Measurements from ENCODE around the gene INAFM1. TPM values are rescaled to one million over a fixed set of nuclear protein-coding genes. Genes with fewer than 3 reads are reported as not detected.
"Not testable (repeated sequence)": the region's sequence is repeated elsewhere in the genome, so short reads cannot be mapped to it uniquely, and the experiment has no call there.

Gene INAFM1
- polyA plus RNA-seq, 1 of the 3 experiments (the other 2 are of a cell fraction): 5.5 TPM

DNA sequence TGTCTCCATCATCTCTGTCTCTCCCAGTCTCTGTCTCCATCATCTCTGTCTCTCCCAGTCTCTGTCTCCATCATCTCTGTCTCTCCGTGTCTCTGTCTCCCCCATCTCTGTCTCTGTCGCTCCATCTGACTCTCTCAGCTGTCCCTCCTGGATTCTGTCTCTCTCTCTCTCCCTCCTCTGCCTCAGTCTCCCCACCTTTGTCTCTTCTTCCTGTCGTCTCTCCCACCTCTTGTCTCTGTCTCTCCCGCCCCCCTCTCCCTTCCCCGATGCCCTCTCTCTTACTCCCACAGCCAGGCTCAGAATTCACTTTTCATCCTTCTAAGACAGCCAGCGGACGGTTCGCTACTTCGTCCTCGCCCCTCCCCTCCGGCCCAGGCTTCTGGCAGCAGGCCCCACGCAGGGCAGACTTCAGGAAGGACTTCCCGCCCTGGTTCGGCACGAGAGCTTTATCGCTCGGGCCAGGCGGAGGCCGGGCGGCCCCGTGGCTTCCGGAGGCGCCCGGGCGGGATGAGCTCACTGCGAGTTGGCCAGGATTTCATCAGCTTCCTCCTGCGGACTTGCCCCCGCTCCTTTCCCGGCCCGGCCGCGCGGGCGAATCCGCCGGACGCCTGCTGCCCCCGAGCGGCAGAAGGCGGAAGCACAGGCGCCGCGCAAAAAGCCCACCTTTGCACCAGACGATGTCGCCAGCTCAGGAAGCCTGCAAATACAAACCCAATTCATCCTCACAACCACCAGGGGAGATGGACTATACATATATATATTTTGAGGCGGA, 30.7 kb upstream of the INAFM1 start (continued):
- TF ChIP-seq, protein P1, sequence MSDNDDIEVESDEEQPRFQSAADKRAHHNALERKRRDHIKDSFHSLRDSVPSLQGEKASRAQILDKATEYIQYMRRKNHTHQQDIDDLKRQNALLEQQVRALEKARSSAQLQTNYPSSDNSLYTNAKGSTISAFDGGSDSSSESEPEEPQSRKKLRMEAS (IDR thresholded peaks at IDR 0.05; ENCODE audit: low read depth): peak; percentile 92
- TF ChIP-seq RFX5 (IDR thresholded peaks at IDR 0.05; ENCODE audit: low read length) (0 out of 2 replicates have a peak, but pooled peaks have one; percentile 32), YY1 (IDR thresholded peaks at IDR 0.05; ENCODE audit: low read depth) (no peak), MXI1 (IDR thresholded peaks at IDR 0.05; ENCODE audit: low read depth, low read length) (peak; percentile 43), TCF12 (IDR thresholded peaks at IDR 0.05) (peak; percentile 47; the same call in 1 of the 2 replicates)
- TF ChIP-seq, protein P2, sequence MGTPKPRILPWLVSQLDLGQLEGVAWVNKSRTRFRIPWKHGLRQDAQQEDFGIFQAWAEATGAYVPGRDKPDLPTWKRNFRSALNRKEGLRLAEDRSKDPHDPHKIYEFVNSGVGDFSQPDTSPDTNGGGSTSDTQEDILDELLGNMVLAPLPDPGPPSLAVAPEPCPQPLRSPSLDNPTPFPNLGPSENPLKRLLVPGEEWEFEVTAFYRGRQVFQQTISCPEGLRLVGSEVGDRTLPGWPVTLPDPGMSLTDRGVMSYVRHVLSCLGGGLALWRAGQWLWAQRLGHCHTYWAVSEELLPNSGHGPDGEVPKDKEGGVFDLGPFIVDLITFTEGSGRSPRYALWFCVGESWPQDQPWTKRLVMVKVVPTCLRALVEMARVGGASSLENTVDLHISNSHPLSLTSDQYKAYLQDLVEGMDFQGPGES (IDR thresholded peaks at IDR 0.05; ENCODE audit: low read depth, low read length): no peak
- TF ChIP-seq, protein P3, sequence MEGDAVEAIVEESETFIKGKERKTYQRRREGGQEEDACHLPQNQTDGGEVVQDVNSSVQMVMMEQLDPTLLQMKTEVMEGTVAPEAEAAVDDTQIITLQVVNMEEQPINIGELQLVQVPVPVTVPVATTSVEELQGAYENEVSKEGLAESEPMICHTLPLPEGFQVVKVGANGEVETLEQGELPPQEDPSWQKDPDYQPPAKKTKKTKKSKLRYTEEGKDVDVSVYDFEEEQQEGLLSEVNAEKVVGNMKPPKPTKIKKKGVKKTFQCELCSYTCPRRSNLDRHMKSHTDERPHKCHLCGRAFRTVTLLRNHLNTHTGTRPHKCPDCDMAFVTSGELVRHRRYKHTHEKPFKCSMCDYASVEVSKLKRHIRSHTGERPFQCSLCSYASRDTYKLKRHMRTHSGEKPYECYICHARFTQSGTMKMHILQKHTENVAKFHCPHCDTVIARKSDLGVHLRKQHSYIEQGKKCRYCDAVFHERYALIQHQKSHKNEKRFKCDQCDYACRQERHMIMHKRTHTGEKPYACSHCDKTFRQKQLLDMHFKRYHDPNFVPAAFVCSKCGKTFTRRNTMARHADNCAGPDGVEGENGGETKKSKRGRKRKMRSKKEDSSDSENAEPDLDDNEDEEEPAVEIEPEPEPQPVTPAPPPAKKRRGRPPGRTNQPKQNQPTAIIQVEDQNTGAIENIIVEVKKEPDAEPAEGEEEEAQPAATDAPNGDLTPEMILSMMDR (IDR thresholded peaks at IDR 0.05): peak; percentile 97
- TF ChIP-seq, protein P4, sequence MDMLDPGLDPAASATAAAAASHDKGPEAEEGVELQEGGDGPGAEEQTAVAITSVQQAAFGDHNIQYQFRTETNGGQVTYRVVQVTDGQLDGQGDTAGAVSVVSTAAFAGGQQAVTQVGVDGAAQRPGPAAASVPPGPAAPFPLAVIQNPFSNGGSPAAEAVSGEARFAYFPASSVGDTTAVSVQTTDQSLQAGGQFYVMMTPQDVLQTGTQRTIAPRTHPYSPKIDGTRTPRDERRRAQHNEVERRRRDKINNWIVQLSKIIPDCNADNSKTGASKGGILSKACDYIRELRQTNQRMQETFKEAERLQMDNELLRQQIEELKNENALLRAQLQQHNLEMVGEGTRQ (IDR thresholded peaks at IDR 0.05; ENCODE audit: borderline replicate concordance, low read depth, low read length): no peak

DNA sequence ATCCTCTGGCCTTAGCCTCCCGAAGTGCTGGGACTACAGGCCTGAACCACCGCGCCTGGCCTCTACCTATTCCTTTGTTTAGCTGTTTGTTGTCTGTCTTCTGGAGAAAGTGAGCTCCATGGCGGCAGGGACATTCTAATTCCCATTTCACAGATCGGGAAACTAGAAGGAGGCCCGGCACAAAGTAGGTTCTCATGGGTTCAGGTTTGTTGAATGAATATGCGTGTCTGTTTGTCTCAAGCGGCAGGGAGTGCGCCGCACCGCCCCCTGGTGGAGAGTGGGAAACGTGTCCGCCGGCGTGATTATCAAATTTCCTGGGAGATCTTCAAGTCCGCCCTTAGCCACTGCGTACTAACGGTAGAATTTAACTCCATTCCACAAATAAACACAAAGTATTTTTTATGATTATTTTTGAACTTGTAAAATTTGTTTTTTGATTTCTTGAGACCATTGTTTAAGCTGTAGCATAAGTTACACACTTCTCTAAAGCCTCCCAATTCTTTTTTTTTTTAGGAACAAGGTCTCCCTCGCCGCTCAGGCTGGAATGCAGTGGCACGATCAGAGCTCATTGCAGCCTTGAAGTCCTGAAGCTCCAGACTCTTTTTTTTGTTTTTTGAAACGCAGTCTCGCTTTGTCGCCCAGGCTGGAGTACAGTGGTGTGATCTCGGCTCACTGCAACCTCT, 27.2 kb upstream of the INAFM1 start:
- H3K27me3 ChIP-seq (ENCODE audit: insufficient read depth): no peaks in the 10 kb centered on the region
- H3K36me3 ChIP-seq (replicated peaks in 1 of 2; ENCODE audit: control insufficient read depth in 1 of 2, insufficient read depth in 2 of 2, low read length in 1 of 2): no peaks in the 10 kb centered on the region
- H3K4me2 ChIP-seq: no peak overlapping the region
- no peaks in the 10 kb centered on the region for H3K9me2 ChIP-seq
- H4K20me1 ChIP-seq (ENCODE audit: insufficient read depth): no peaks in the 10 kb centered on the region
- DNase-seq: peak; percentile 74
- H2AFZ ChIP-seq (ENCODE audit: low read depth): no peak overlapping the region
- TF ChIP-seq, protein P3 (IDR thresholded peaks at IDR 0.05): peak; percentile 96
- TF ChIP-seq, protein P5, sequence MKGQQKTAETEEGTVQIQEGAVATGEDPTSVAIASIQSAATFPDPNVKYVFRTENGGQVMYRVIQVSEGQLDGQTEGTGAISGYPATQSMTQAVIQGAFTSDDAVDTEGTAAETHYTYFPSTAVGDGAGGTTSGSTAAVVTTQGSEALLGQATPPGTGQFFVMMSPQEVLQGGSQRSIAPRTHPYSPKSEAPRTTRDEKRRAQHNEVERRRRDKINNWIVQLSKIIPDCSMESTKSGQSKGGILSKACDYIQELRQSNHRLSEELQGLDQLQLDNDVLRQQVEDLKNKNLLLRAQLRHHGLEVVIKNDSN (IDR thresholded peaks at IDR 0.05; ENCODE audit: borderline replicate concordance, low read depth): no peak
- TF ChIP-seq, protein P1 (IDR thresholded peaks at IDR 0.05; ENCODE audit: low read depth): peak; percentile 68
- TF ChIP-seq RAD21 (IDR thresholded peaks at IDR 0.05; ENCODE audit: low read length) (peak; percentile 70), ELF1 (IDR thresholded peaks at IDR 0.05) (no peak), SMC3 (IDR thresholded peaks at IDR 0.05; ENCODE audit: low read depth, low read length) (peak; percentile 71), FOXM1 (IDR thresholded peaks at IDR 0.05; ENCODE audit: low read depth) (no peak), RCOR1 (IDR thresholded peaks at IDR 0.05; ENCODE audit: low read length) (no peak; the same call in 1 of the 2 replicates)
- H3K4me1 ChIP-seq (ENCODE audit: control insufficient read depth in 1 of 2, insufficient read depth in 2 of 2, low read depth in 1 of 2, low read length in 1 of 2): peaks cover 0 to 10% of the 10 kb centered on the region in 2 experiments; a peak in 2 of 4 replicates
- POLR2A ChIA-PET: interaction anchor here (1.2 kb wide), 1 partner anchor 8 kb away, joined by 3 read pairs; the partner anchor contains the start of gene CCDC9
- H3K9me3 ChIP-seq: no peaks in the 10 kb centered on the region
- WGBS (ENCODE audit: low lambda C conversion rate): 36% methylated on average over 25 of the region's 25 CpGs
- peaks cover 28% of the 10 kb centered on the region for H3F3A ChIP-seq (replicated peaks; ENCODE audit: insufficient read depth)
- H3K79me2 ChIP-seq (ENCODE audit: insufficient read depth): no peaks in the 10 kb centered on the region
- H3K9ac ChIP-seq: no peak overlapping the region
- no peak overlapping the region for H3K27ac ChIP-seq (ENCODE audit: low read depth in 2 of 2, low read length in 1 of 2)
- CTCF ChIA-PET: interaction anchor here (0.6 to 7.0 kb wide), 41 partner anchors 9 to 591 kb away, joined by 3 to 520 read pairs (median 4); partner anchors contain the start of genes CCDC9, INAFM1 and ZC3H4
- H3K4me3 ChIP-seq (ENCODE audit: low read depth in 2 of 2, low read length in 1 of 2): peak overlapping the region in 1 of 2 experiments; percentile 39; a peak in 1 of 4 replicates

DNA sequence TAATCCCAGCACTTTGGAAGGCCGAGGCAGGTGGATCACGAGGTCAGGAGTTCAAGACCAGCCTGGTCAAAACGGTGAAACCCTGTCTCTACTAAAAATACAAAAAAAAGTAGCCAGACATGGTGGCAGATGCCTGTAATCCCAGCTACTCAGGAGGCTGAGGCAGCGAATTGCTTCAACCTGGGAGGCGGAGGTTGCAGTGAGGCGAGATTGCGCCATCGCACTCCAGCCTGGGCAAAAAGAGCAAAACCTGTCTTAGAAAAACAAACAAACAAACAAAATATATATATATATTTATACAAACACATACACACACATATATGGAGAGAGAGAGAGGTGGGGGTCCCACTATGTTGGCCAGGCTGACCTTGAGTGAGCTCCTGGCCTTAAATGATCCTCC, 21.7 kb upstream of the INAFM1 start:
- H3K9me2 ChIP-seq; H4K20me1 ChIP-seq (ENCODE audit: insufficient read depth); H3K4me1 ChIP-seq (ENCODE audit: control insufficient read depth in 1 of 2, insufficient read depth in 2 of 2, low read depth in 1 of 2, low read length in 1 of 2); H3K9me3 ChIP-seq; H3K9ac ChIP-seq; H3K36me3 ChIP-seq (replicated peaks in 1 of 2; ENCODE audit: control insufficient read depth in 1 of 2, insufficient read depth in 2 of 2, low read length in 1 of 2); H3K4me3 ChIP-seq (ENCODE audit: low read depth in 2 of 2, low read length in 1 of 2); DNase-seq; POLR2A ChIA-PET; H2AFZ ChIP-seq (ENCODE audit: low read depth); H3K79me2 ChIP-seq (ENCODE audit: insufficient read depth); H3K4me2 ChIP-seq; H3K27me3 ChIP-seq (ENCODE audit: insufficient read depth): not testable (repeated sequence)
- peaks cover 16% of the 10 kb centered on the region for H3F3A ChIP-seq (replicated peaks; ENCODE audit: insufficient read depth)
- H3K27ac ChIP-seq (ENCODE audit: low read depth in 2 of 2, low read length in 1 of 2): peak overlapping the region in 1 of 2 experiments; percentile 62; a peak in 2 of 4 replicates
- CTCF ChIA-PET: interaction anchor here (2.2 to 6.4 kb wide), 2 partner anchors 9 to 42 kb away, joined by 10 to 51 read pairs; no protein-coding TSS in a partner anchor
- 76% methylated on average over 8 of the region's 8 CpGs for WGBS (ENCODE audit: low lambda C conversion rate)
